ENCODE results near the gene BIN2.

- TF ChIP-seq NFRKB (IDR thresholded peaks at IDR 0.05) (no peak), SP1 (IDR thresholded peaks at IDR 0.05) (no peak), SUZ12 (IDR thresholded peaks at IDR 0.05) (no peak), FOXM1 (IDR thresholded peaks at IDR 0.05; ENCODE audit: borderline replicate concordance) (no peak)
Measured at GRCh38 chr12:51240971-51241370, 83.0 kb downstream of the BIN2 start.
